Endodermal cell (in vitro differentiated cells): ENCODE results near the gene ATXN2L. TPM values are rescaled to one million over a fixed set of nuclear protein-coding genes. Genes with fewer than 3 reads are reported as not detected.

ENCODE experiments used
- DNase-seq: peaks from one replicate; pipeline ENCODE4 v3.0.0-alpha.2; 2017
- H3K27ac ChIP-seq: 2 replicates; pipeline ENCODE4 v1.5.1; 2013; ENCODE audit warnings: mild to moderate bottlenecking, low read depth, low read length, moderate library complexity
- H3K27me3 ChIP-seq: 2 replicates; pipeline ENCODE4 v1.6.1; 2013; ENCODE audit warnings: mild to moderate bottlenecking, low read length, moderate library complexity; ENCODE audit not compliant: insufficient read depth, control insufficient read depth, poor library complexity, severe bottlenecking
- H3K36me3 ChIP-seq: 2 replicates; pipeline ENCODE4 v1.7.0; 2013; ENCODE audit warnings: mild to moderate bottlenecking, low read length, moderate library complexity; ENCODE audit not compliant: control insufficient read depth, insufficient read depth
- H3K4me1 ChIP-seq: one replicate; pipeline ENCODE4 v1.7.0; 2013; ENCODE audit warnings: low read length; ENCODE audit not compliant: control insufficient read depth, insufficient read depth
- H3K4me3 ChIP-seq: 2 replicates; pipeline ENCODE4 v1.5.1; 2013; ENCODE audit warnings: mild to moderate bottlenecking, low read length, moderate library complexity
- H3K9ac ChIP-seq: 2 replicates; pipeline ENCODE4 v1.6.1; 2013; ENCODE audit warnings: mild to moderate bottlenecking, low read length, moderate library complexity; ENCODE audit not compliant: poor library complexity, severe bottlenecking; ENCODE audit errors: extremely low read depth
- H3K9me3 ChIP-seq: 2 replicates; pipeline ENCODE4 v1.6.1; 2013; ENCODE audit warnings: mild to moderate bottlenecking, low read length, moderate library complexity; ENCODE audit not compliant: control insufficient read depth
- H3K27ac Mint-ChIP-seq: 2 replicates; pipeline ENCODE4 v1.8.0; 2020; ENCODE audit warnings: mixed read lengths
- H3K27me3 Mint-ChIP-seq: 2 replicates; pipeline ENCODE4 v1.8.0; 2021; ENCODE audit warnings: mild to moderate bottlenecking, mixed read lengths; ENCODE audit not compliant: insufficient read depth
- H3K36me3 Mint-ChIP-seq: 2 replicates; pipeline ENCODE4 v1.8.0; 2020; ENCODE audit warnings: low read depth, mixed read lengths
- H3K4me1 Mint-ChIP-seq: 2 replicates; pipeline ENCODE4 v1.8.0; 2020; ENCODE audit warnings: mixed read lengths
- H3K4me3 Mint-ChIP-seq: 2 replicates; pipeline ENCODE4 v1.8.0; 2020; ENCODE audit warnings: mild to moderate bottlenecking, moderate library complexity, mixed read lengths
- H3K9me3 Mint-ChIP-seq: 2 replicates; pipeline ENCODE4 v1.8.0; 2020; ENCODE audit warnings: mild to moderate bottlenecking, mixed read lengths
- CTCF ChIP-seq: fragments of 200-600 bp; sonication (generic); conservative IDR thresholded peaks from 2 replicates; pipeline ENCODE4 v1.5.0; 2021; ENCODE audit warnings: antibody characterized with exemption, mild to moderate bottlenecking
- WGBS, 2 experiments: methylation state at CpG; one replicate each; pipeline versions ENCODE4 v1.1.5 to v1.1.7; 2013; ENCODE audit warnings: missing lambda C conversion rate in 2 of 2, mixed read lengths in 1 of 2; ENCODE audit not compliant: insufficient coverage in 1 of 2, insufficient read length in 1 of 2; 5-methylcytosine and 5-hydroxymethylcytosine counted together
- total RNA-seq, 2 donors: library from RNA; stranded (reverse); fragmentation: NEBNext Ultra II Directional in 1 of 2; extraction: Animal tissue kit (Norgen Biotek cat#: 25700) in 1 of 2; gene quantifications; 2 replicates in 1 of 2; 3 replicates in 1 of 2; pipeline ENCODE4 v1.2.1, GENCODE V29; 2021

ATXN2L gene
- total RNA-seq, 2 donors from 2014 or later = 242 to 264 TPM

GRCh38 chr16:28874406-28874805 is 51.6 kb downstream of the ATXN2L start:
- Histone ChIP-seq H3K27ac (no peak overlapping the region), H3K9me3 (no peaks in the 10 kb centered on the region), H3K9ac (no peak overlapping the region), H3K36me3 (peaks cover 25% of the 10 kb centered on the region), H3K4me1 (peaks cover 3% of the 10 kb centered on the region), H3K4me3 (no peak overlapping the region), H3K27me3 (no peaks in the 10 kb centered on the region)
- Mint-ChIP-seq H3K27me3 (no peaks in the 10 kb centered on the region), H3K4me1 (peaks cover 9% of the 10 kb centered on the region), H3K36me3 (peaks cover 31% of the 10 kb centered on the region), H3K9me3 (no peaks in the 10 kb centered on the region), H3K4me3 (no peak overlapping the region), H3K27ac (no peak overlapping the region)
- DNase-seq = no peak
- 88 to 97% methylated on average over 4 to 6 of the region's 6 CpGs for WGBS, 2 experiments
- no peak for TF ChIP-seq CTCF

- H3K9me3 ChIP-seq = no peaks in the 10 kb centered on the region
- DNase-seq = no peak
- no peak overlapping the region for H3K27ac Mint-ChIP-seq
- H3K36me3 ChIP-seq = peaks cover 16% of the 10 kb centered on the region
- H3K4me1 Mint-ChIP-seq = peaks cover 10% of the 10 kb centered on the region
- H3K27ac ChIP-seq = peak overlapping the region; percentile 44
- WGBS, 2 experiments = 78 to 86% methylated on average over 3 to 13 of the region's 13 CpGs
- peaks cover 22% of the 10 kb centered on the region for H3K36me3 Mint-ChIP-seq
- H3K9ac ChIP-seq = no peak overlapping the region
- no peak overlapping the region for H3K4me3 ChIP-seq
- TF ChIP-seq CTCF = no peak
- peaks cover 3% of the 10 kb centered on the region for H3K27me3 Mint-ChIP-seq
- H3K4me3 Mint-ChIP-seq = no peak overlapping the region
- H3K4me1 ChIP-seq = peaks cover 3% of the 10 kb centered on the region
- peaks cover 1% of the 10 kb centered on the region for H3K27me3 ChIP-seq
- H3K9me3 Mint-ChIP-seq = no peaks in the 10 kb centered on the region
Observed at GRCh38 chr16:28875134-28876018, 52.6 kb downstream of the ATXN2L start.

GRCh38 chr16:28876019-28876659 is 53.3 kb downstream of the ATXN2L start:
- no peak for DNase-seq
- peaks cover 19% of the 10 kb centered on the region for H3K36me3 Mint-ChIP-seq
- peak overlapping the region; percentile 44 for H3K27ac ChIP-seq
- peaks cover 11% of the 10 kb centered on the region for H3K27me3 Mint-ChIP-seq
- no peak overlapping the region for H3K9ac ChIP-seq
- peaks cover 3% of the 10 kb centered on the region for H3K4me1 ChIP-seq
- peaks cover 15% of the 10 kb centered on the region for H3K36me3 ChIP-seq
- H3K9me3 ChIP-seq = no peaks in the 10 kb centered on the region
- no peak overlapping the region for H3K4me3 Mint-ChIP-seq
- no peak for TF ChIP-seq CTCF
- no peaks in the 10 kb centered on the region for H3K9me3 Mint-ChIP-seq
- 79 to 89% methylated on average over 5 to 17 of the region's 17 CpGs for WGBS, 2 experiments
- H3K27ac Mint-ChIP-seq = no peak overlapping the region
- no peak overlapping the region for H3K4me3 ChIP-seq
- peaks cover 9% of the 10 kb centered on the region for H3K27me3 ChIP-seq
- H3K4me1 Mint-ChIP-seq = peaks cover 10% of the 10 kb centered on the region
